Central memory CD8-positive, alpha-beta T cell (primary cell): ENCODE data around the gene SVIL.
"Not testable (repeated sequence)": the region's sequence is repeated elsewhere in the genome, so short reads cannot be mapped to it uniquely, and the experiment has no call there.

Experiments used
- ATAC-seq: fragments of 150-1000 bp; cut with Tn5 transposase; replicated peaks from 2 replicates; pipeline ENCODE4 v1.10.0; 2022; ENCODE audit warnings: mild to moderate bottlenecking, moderate FRiP score, moderate number of reproducible peaks; ENCODE audit not compliant: poor library complexity, severe bottlenecking; ENCODE audit errors: extremely low read depth
- DNase-seq, 2 donors: peaks; one replicate each; pipeline ENCODE4 v3.0.0; 2021; ENCODE audit warnings: low spot score in 2 of 2
- H3K27ac Mint-ChIP-seq: one replicate; pipeline ENCODE4 v1.8.0; 2022; ENCODE audit warnings: low read depth, mild to moderate bottlenecking, moderate library complexity, mixed read lengths
- H3K27me3 Mint-ChIP-seq: one replicate; pipeline ENCODE4 v1.8.0; 2022; ENCODE audit warnings: mixed read lengths
- H3K36me3 Mint-ChIP-seq: one replicate; pipeline ENCODE4 v1.8.0; 2022; ENCODE audit warnings: mild to moderate bottlenecking, moderate library complexity, mixed read lengths; ENCODE audit not compliant: insufficient read depth
- H3K4me1 Mint-ChIP-seq: one replicate; pipeline ENCODE4 v1.8.0; 2022; ENCODE audit warnings: mixed read lengths
- H3K4me3 Mint-ChIP-seq: one replicate; pipeline ENCODE4 v1.8.0; 2022; ENCODE audit warnings: mild to moderate bottlenecking, moderate library complexity, mixed read lengths
- H3K9me3 Mint-ChIP-seq: one replicate; pipeline ENCODE4 v1.8.0; 2022; ENCODE audit warnings: mixed read lengths

SVIL gene

DNA sequence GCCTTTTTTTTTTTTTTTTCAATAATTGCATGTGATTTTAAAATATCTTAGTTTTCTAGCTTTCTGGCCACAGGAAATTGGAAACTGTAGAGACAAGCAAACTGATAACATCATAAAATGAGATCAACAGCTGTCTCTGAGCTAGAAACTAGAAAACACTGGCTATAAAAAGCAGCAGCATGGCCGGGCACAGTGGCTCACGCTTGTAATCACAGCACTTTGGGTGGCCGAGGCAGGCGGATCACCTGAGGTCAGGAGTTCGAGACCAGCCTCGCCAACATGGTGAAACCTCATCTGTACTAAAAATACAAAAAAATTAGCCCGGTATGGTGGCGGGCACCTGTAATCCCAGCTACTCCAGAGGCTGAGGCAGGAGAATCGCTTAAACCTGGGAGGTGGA is 81.7 kb downstream of the SVIL start:
- not testable (repeated sequence) for ATAC-seq, DNase-seq, H3K4me1 Mint-ChIP-seq, H3K27me3 Mint-ChIP-seq, H3K27ac Mint-ChIP-seq, H3K4me3 Mint-ChIP-seq, H3K9me3 Mint-ChIP-seq
- peaks cover 26% of the 10 kb centered on the region for H3K36me3 Mint-ChIP-seq

DNA sequence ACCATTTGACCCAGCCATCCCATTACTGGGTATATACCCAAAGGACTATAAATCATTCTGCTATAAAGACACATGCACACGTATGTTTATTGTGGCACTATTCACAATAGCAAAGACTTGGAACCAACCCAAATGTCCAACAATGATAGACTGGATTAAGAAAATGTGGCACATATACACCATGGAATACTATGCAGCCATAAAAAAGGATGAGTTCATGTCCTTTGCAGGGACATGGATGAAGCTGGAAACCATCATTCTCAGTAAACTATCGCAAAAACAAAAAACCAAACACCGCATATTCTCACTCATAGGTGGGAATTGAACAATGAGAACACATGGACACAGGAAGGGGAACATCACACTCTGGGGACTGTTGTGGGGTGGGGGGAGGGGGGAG is 85.3 kb downstream of the SVIL start:
- not testable (repeated sequence) for H3K9me3 Mint-ChIP-seq, H3K4me1 Mint-ChIP-seq, ATAC-seq, H3K27me3 Mint-ChIP-seq, DNase-seq, H3K27ac Mint-ChIP-seq, H3K4me3 Mint-ChIP-seq
- H3K36me3 Mint-ChIP-seq = peaks cover 21% of the 10 kb centered on the region

DNA sequence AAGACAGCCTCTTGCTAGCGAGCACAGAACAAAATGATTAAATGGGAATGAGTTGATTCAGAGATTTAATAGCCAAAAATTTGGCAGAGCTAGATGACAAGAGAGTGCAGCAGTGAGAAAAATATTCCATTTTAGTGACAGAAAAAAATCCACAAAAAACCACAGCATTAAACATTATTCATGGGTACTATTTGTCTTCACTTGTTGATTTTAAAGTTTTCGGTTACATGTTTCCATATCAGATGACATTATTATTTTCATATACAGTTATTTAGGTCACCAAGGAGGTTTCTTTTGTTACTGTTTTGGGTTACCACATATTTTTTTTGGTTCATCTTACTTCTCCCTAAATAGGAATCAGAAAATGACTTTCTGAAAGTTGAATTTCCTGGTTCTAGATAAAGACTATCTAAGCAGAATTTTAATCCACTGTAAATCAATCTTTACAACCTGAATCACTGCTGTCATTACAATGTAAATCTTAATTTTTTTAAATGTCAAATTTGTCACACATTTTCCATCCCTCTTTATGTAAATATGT is 87.9 kb downstream of the SVIL start:
- Mint-ChIP-seq H3K27me3 (no peaks in the 10 kb centered on the region), H3K27ac (no peak overlapping the region), H3K9me3 (no peaks in the 10 kb centered on the region), H3K4me3 (no peak overlapping the region), H3K36me3 (peaks cover 17% of the 10 kb centered on the region), H3K4me1 (no peaks in the 10 kb centered on the region)
- no peak for ATAC-seq
- DNase-seq = no peak

DNA sequence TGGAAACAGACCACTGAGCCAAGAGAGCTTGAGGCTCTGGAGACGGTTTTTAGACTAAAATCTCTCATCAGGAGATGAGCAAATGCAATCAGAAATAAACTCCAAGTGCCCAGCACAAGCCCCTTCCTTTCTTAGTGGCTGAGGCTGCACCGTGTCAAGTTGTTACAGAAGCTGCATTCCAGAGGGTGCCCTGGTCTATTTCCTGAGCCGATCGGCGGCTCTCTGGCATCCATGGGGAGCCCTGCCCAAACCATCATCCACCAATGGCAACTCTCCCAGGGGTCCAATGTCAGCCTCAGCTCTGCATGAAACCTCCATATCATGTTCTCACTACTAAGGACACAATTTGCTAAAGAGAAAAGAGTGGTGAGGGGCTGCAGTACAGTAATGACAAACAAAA is 89.6 kb downstream of the SVIL start:
- DNase-seq (no peak), ATAC-seq (no peak)
- H3K27ac Mint-ChIP-seq = no peak overlapping the region
- H3K4me1 Mint-ChIP-seq = no peaks in the 10 kb centered on the region
- no peaks in the 10 kb centered on the region for H3K9me3 Mint-ChIP-seq
- peaks cover 9% of the 10 kb centered on the region for H3K36me3 Mint-ChIP-seq
- H3K27me3 Mint-ChIP-seq = no peaks in the 10 kb centered on the region
- H3K4me3 Mint-ChIP-seq = no peak overlapping the region

DNA sequence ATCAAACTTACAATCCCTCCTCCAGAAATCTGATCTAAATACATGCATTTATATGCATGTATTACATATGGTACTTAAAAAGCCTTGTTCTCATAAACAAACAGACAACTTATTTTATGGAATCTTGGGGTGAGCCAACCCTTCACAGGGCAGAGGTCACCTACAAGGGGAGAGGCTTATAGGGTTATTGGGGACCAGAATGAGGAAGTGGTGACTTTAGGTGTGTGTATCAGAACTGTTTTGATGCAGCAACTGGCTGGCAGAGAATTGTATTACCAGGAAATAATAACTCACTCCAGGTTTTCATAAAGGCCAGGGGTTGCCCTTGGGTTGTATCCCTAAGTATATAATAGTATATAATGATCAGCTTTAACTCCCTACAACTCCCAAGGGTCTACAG is 91.1 kb downstream of the SVIL start:
- Mint-ChIP-seq H3K4me3 (no peak overlapping the region), H3K4me1 (no peaks in the 10 kb centered on the region), H3K27ac (no peak overlapping the region), H3K27me3 (no peaks in the 10 kb centered on the region), H3K36me3 (peaks cover 7% of the 10 kb centered on the region), H3K9me3 (no peaks in the 10 kb centered on the region)
- DNase-seq (no peak), ATAC-seq (no peak)

DNA sequence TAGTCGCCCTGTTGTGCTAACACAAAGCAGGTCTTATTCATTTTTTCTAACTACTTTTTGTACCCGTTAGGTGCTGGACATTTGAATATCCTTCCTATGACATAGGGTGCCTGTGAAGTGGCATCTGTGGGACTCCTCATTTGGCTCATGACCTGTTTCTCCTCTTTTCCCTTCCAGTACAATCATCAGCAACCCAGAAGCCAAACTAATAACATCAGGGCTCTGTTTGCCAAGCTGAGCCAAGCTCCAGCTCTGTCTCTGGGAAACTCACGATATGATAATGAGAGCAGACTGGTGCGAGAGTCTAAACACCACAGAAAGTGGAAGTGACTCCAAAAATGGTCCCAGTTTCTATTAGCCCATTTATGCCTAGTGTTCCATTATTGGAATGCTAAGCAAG is 92.0 kb downstream of the SVIL start:
- ATAC-seq = no peak
- Mint-ChIP-seq H3K27me3 (no peaks in the 10 kb centered on the region), H3K4me1 (no peaks in the 10 kb centered on the region), H3K27ac (no peak overlapping the region), H3K9me3 (no peaks in the 10 kb centered on the region), H3K36me3 (peaks cover 3% of the 10 kb centered on the region), H3K4me3 (no peak overlapping the region)
- DNase-seq = no peak

DNA sequence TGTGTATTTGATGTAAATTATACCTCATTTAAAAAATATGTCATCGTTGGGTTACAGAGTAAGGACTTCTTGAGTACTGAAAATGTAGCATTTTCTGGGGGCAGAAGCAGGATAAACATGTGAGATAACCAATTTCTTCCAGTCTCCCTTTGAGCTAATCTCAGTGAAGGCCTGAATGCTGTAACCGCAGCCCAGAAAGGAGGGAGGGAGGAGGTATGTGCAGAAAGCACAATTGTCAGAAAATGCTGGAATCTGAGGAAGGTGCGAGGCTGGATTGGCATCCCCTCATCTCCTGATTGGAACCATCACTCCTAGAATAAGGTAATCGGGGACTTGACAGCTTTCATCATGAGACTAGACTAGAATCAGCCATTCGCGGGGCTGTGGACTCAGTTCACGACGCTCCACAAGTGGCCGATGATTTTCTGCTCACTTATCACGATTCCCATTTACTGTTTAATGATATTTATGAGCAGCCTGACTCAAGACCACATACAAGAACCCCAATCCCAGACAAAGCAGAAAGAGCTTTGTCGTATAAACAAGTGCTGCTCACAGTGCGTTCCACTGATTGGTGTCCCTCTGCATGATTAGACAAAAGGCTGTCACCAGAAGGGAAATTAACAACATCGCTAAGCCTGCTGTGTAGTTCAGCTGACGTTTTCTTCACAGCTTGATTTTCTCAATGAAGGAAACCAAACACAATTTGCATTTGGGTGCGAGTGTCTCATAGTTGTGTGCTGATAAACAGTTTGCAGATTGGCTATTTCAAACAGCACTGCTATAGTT is 93.2 kb downstream of the SVIL start:
- peaks cover 6% of the 10 kb centered on the region for H3K36me3 Mint-ChIP-seq
- no peaks in the 10 kb centered on the region for H3K27me3 Mint-ChIP-seq
- ATAC-seq (no peak), DNase-seq (no peak)
- no peak overlapping the region for H3K4me3 Mint-ChIP-seq
- H3K9me3 Mint-ChIP-seq = no peaks in the 10 kb centered on the region
- no peak overlapping the region for H3K27ac Mint-ChIP-seq
- no peaks in the 10 kb centered on the region for H3K4me1 Mint-ChIP-seq

DNA sequence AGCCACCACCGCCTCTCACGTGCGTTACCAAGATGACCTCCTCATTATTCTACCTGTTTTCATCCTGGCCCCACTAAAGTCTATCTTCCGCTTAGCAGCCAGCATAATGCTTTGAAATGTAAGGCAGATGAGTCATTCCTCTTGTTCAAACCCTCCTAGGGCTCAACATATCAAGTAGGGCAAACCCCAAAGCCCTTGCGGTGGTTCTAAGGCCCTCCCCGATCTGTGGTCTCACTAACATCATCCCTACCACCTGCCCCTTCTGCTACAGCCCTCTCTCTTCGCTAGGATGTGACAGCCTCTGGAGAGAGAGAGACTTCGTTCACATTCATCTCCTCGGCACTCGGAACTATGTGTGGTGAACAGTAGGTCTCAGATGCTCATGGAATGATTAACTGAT is 94.8 kb downstream of the SVIL start:
- Mint-ChIP-seq H3K27ac (no peak overlapping the region), H3K4me1 (peaks cover 6% of the 10 kb centered on the region), H3K36me3 (peaks cover 6% of the 10 kb centered on the region), H3K27me3 (no peaks in the 10 kb centered on the region), H3K4me3 (no peak overlapping the region), H3K9me3 (no peaks in the 10 kb centered on the region)
- DNase-seq = no peak
- ATAC-seq = no peak

DNA sequence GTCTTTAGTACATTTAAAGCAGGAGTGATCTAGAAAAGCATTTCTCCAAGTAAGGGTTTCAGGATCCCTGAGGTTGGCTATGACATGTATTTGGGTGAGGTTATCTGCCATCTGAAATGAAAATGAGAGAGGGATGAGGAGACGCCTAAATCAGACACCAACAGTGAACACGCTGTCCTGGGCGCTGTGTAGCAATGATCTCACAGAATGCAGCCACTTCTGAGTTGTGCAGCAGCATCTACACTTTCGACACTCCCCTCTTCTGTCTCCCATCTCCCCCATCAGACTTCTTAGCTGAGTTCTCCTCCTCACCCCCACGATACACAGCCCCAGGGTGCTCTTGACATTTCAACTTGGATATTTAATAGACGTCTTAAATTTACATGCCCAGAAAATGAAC is 95.4 kb downstream of the SVIL start:
- Mint-ChIP-seq H3K36me3 (peaks cover 5% of the 10 kb centered on the region), H3K4me3 (no peak overlapping the region), H3K4me1 (peaks cover 6% of the 10 kb centered on the region), H3K27me3 (no peaks in the 10 kb centered on the region), H3K27ac (no peak overlapping the region), H3K9me3 (no peaks in the 10 kb centered on the region)
- no peak for ATAC-seq
- no peak for DNase-seq

DNA sequence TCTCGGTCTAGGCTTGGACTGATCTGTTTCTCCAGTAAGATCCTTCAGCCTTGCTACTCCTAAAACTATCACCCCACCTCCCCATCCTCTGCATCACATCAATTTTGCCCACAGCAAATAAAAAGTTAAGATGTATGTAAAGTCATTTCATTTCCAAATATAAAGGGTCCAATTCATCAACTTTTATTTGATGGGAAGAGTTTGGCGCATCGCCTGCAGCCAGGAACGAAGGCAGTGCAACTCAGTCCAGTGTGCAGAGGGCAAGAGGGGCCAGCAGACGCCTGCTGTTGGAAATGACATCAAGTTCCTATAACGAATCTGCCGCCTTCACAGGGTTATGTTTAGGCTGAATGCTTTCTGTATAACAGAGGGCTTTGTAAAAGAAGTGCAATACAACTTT is 97.0 kb downstream of the SVIL start:
- no peak overlapping the region for H3K27ac Mint-ChIP-seq
- H3K27me3 Mint-ChIP-seq = no peaks in the 10 kb centered on the region
- no peak overlapping the region for H3K4me3 Mint-ChIP-seq
- peaks cover 6% of the 10 kb centered on the region for H3K4me1 Mint-ChIP-seq
- DNase-seq (no peak), ATAC-seq (no peak)
- peaks cover 4% of the 10 kb centered on the region for H3K36me3 Mint-ChIP-seq
- no peaks in the 10 kb centered on the region for H3K9me3 Mint-ChIP-seq

DNA sequence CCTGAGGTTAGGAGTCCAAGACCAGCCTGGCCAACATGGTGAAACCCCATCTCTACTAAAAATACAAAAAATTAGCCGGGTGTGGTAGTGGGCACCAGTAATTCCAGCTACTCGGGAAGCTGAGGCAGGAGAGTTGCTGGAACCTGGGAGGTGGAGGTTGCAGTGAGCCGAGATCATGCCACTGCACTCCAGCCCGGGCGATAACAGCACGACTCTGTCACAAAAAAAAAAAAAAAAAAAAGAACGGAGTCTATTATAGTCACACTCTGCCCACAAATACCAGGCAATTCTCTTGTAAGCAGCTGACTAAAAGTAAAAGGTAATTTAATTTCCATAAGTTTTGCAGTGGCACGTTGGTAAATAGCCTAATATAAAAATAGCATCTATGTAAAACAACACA is 98.1 kb downstream of the SVIL start:
- not testable (repeated sequence) for DNase-seq, ATAC-seq, H3K27ac Mint-ChIP-seq, H3K27me3 Mint-ChIP-seq, H3K4me1 Mint-ChIP-seq, H3K9me3 Mint-ChIP-seq, H3K36me3 Mint-ChIP-seq, H3K4me3 Mint-ChIP-seq

DNA sequence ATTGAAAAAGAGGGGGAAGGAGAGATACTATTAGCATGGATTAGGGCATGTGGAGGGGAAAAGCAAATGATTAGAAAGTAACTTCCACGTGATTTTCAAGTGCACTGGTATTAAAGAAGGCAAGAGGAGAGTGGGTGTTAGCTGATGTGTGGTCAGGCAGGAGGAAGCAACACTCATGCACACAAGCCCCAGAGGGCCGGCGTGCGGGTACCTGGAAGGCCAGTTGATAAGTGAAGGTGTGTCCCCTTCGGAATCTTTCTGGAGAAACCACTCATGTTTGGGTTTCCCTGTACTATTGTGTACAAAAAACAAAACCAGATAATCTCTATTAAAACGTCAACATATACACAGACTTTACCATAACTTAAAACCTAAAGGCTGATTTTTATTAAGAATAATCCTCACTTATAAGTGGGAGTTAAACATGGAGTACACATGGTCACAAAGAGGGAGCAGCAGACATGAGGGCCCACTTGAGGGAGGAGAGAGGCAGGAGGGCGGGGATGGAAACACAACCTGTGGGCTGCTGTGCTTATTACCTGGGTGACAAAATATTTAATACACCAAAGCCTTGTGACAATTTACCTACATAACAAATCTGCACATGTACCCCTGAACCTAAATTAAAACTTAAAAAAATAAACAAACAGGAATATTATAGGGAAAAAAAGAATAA is 98.9 kb downstream of the SVIL start:
- no peak for ATAC-seq
- peaks cover 6% of the 10 kb centered on the region for H3K4me1 Mint-ChIP-seq
- H3K27me3 Mint-ChIP-seq = no peaks in the 10 kb centered on the region
- no peaks in the 10 kb centered on the region for H3K9me3 Mint-ChIP-seq
- peaks cover 3% of the 10 kb centered on the region for H3K36me3 Mint-ChIP-seq
- no peak overlapping the region for H3K27ac Mint-ChIP-seq
- DNase-seq = no peak
- no peak overlapping the region for H3K4me3 Mint-ChIP-seq
